Measurements from ENCODE around the gene CACHD1. TPM values are rescaled to one million over a fixed set of nuclear protein-coding genes. Genes with fewer than 3 reads are reported as not detected.

CACHD1 gene
- total RNA-seq, 1 experiment from 2014 or later: not detected

GRCh38 chr1:64469116-64469976 lies 583 bp upstream of the CACHD1 start:
- DNase-seq: no peak
- Histone ChIP-seq H3K4me1 (ENCODE audit: low read length) (no peaks in the 10 kb centered on the region), H2AFZ (ENCODE audit: low read length) (no peak overlapping the region), H4K20me1 (ENCODE audit: insufficient read depth, low read depth, low read length) (no peaks in the 10 kb centered on the region), H3K27ac (ENCODE audit: low read length) (no peak overlapping the region), H3K36me3 (ENCODE audit: insufficient read depth, low read length) (no peaks in the 10 kb centered on the region), H3K9me2 (replicated peaks; ENCODE audit: insufficient read depth, low read length) (no peaks in the 10 kb centered on the region), H3K9ac (ENCODE audit: low read length) (no peak overlapping the region), H3K79me2 (ENCODE audit: low read length) (no peaks in the 10 kb centered on the region), H3K4me2 (ENCODE audit: low read depth, low read length, poor library complexity, severe bottlenecking) (no peak overlapping the region), H3K9me3 (ENCODE audit: low read length) (no peaks in the 10 kb centered on the region), H3K27me3 (ENCODE audit: low read length) (no peaks in the 10 kb centered on the region), H3K4me3 (ENCODE audit: low read length) (no peak overlapping the region)

GRCh38 chr1:64470665-64471217 lies 812 bp downstream of the CACHD1 start:
- Histone ChIP-seq H3K4me3 (ENCODE audit: low read length) (no peak overlapping the region), H3K4me2 (ENCODE audit: low read depth, low read length, poor library complexity, severe bottlenecking) (no peak overlapping the region), H3K9ac (ENCODE audit: low read length) (no peak overlapping the region), H3K36me3 (ENCODE audit: insufficient read depth, low read length) (no peaks in the 10 kb centered on the region), H3K9me2 (replicated peaks; ENCODE audit: insufficient read depth, low read length) (no peaks in the 10 kb centered on the region), H3K4me1 (ENCODE audit: low read length) (no peaks in the 10 kb centered on the region), H3K27ac (ENCODE audit: low read length) (no peak overlapping the region), H3K9me3 (ENCODE audit: low read length) (no peaks in the 10 kb centered on the region), H3K79me2 (ENCODE audit: low read length) (no peaks in the 10 kb centered on the region), H2AFZ (ENCODE audit: low read length) (no peak overlapping the region), H3K27me3 (ENCODE audit: low read length) (no peaks in the 10 kb centered on the region), H4K20me1 (ENCODE audit: insufficient read depth, low read depth, low read length) (no peaks in the 10 kb centered on the region)
- no peak for DNase-seq

- Histone ChIP-seq H3K36me3 (ENCODE audit: insufficient read depth, low read length) (no peaks in the 10 kb centered on the region), H3K9me2 (replicated peaks; ENCODE audit: insufficient read depth, low read length) (no peaks in the 10 kb centered on the region), H3K79me2 (ENCODE audit: low read length) (no peaks in the 10 kb centered on the region), H3K9me3 (ENCODE audit: low read length) (no peaks in the 10 kb centered on the region), H2AFZ (ENCODE audit: low read length) (no peak overlapping the region), H3K27ac (ENCODE audit: low read length) (no peak overlapping the region), H3K27me3 (ENCODE audit: low read length) (no peaks in the 10 kb centered on the region), H3K4me1 (ENCODE audit: low read length) (no peaks in the 10 kb centered on the region), H3K4me2 (ENCODE audit: low read depth, low read length, poor library complexity, severe bottlenecking) (no peak overlapping the region), H4K20me1 (ENCODE audit: insufficient read depth, low read depth, low read length) (no peaks in the 10 kb centered on the region), H3K4me3 (ENCODE audit: low read length) (no peak overlapping the region), H3K9ac (ENCODE audit: low read length) (no peak overlapping the region)
- no peak for DNase-seq
Measured at GRCh38 chr1:64471218-64472039, 1.5 kb downstream of the CACHD1 start.

- Histone ChIP-seq H4K20me1 (ENCODE audit: insufficient read depth, low read depth, low read length) (no peaks in the 10 kb centered on the region), H3K79me2 (ENCODE audit: low read length) (no peaks in the 10 kb centered on the region), H3K27me3 (ENCODE audit: low read length) (no peaks in the 10 kb centered on the region), H3K9ac (ENCODE audit: low read length) (no peak overlapping the region), H3K4me2 (ENCODE audit: low read depth, low read length, poor library complexity, severe bottlenecking) (no peak overlapping the region), H3K9me2 (replicated peaks; ENCODE audit: insufficient read depth, low read length) (no peaks in the 10 kb centered on the region), H3K36me3 (ENCODE audit: insufficient read depth, low read length) (no peaks in the 10 kb centered on the region), H2AFZ (ENCODE audit: low read length) (no peak overlapping the region), H3K4me1 (ENCODE audit: low read length) (no peaks in the 10 kb centered on the region), H3K27ac (ENCODE audit: low read length) (no peak overlapping the region), H3K9me3 (ENCODE audit: low read length) (no peaks in the 10 kb centered on the region), H3K4me3 (ENCODE audit: low read length) (no peak overlapping the region)
- DNase-seq: no peak
Measured at GRCh38 chr1:64472040-64472376, 2.1 kb downstream of the CACHD1 start.

- H3K9me3 ChIP-seq (ENCODE audit: low read length): no peaks in the 10 kb centered on the region
- H3K27ac ChIP-seq (ENCODE audit: low read length): no peak overlapping the region
- no peaks in the 10 kb centered on the region for H3K79me2 ChIP-seq (ENCODE audit: low read length)
- DNase-seq: no peak
- H3K4me1 ChIP-seq (ENCODE audit: low read length): no peaks in the 10 kb centered on the region
- H3K9ac ChIP-seq (ENCODE audit: low read length): no peak overlapping the region
- H3K27me3 ChIP-seq (ENCODE audit: low read length): no peaks in the 10 kb centered on the region
- no peaks in the 10 kb centered on the region for H4K20me1 ChIP-seq (ENCODE audit: insufficient read depth, low read depth, low read length)
- H3K4me2 ChIP-seq (ENCODE audit: low read depth, low read length, poor library complexity, severe bottlenecking): no peak overlapping the region
- H2AFZ ChIP-seq (ENCODE audit: low read length): no peak overlapping the region
- no peaks in the 10 kb centered on the region for H3K36me3 ChIP-seq (ENCODE audit: insufficient read depth, low read length)
- H3K4me3 ChIP-seq (ENCODE audit: low read length): no peak overlapping the region
- H3K9me2 ChIP-seq (replicated peaks; ENCODE audit: insufficient read depth, low read length): no peaks in the 10 kb centered on the region
Measured at GRCh38 chr1:64472805-64473204, 2.9 kb downstream of the CACHD1 start.

GRCh38 chr1:64473367-64473766 lies 3.4 kb downstream of the CACHD1 start:
- DNase-seq: no peak
- H3K27me3 ChIP-seq (ENCODE audit: low read length): no peaks in the 10 kb centered on the region
- no peak overlapping the region for H3K4me3 ChIP-seq (ENCODE audit: low read length)
- no peak overlapping the region for H3K9ac ChIP-seq (ENCODE audit: low read length)
- no peak overlapping the region for H3K27ac ChIP-seq (ENCODE audit: low read length)
- no peaks in the 10 kb centered on the region for H3K4me1 ChIP-seq (ENCODE audit: low read length)
- H3K36me3 ChIP-seq (ENCODE audit: insufficient read depth, low read length): no peaks in the 10 kb centered on the region
- no peaks in the 10 kb centered on the region for H3K9me2 ChIP-seq (replicated peaks; ENCODE audit: insufficient read depth, low read length)
- no peaks in the 10 kb centered on the region for H4K20me1 ChIP-seq (ENCODE audit: insufficient read depth, low read depth, low read length)
- no peak overlapping the region for H2AFZ ChIP-seq (ENCODE audit: low read length)
- H3K4me2 ChIP-seq (ENCODE audit: low read depth, low read length, poor library complexity, severe bottlenecking): no peak overlapping the region
- H3K9me3 ChIP-seq (ENCODE audit: low read length): no peaks in the 10 kb centered on the region
- no peaks in the 10 kb centered on the region for H3K79me2 ChIP-seq (ENCODE audit: low read length)

GRCh38 chr1:64474133-64474532 lies 4.2 kb downstream of the CACHD1 start:
- H3K9me3 ChIP-seq (ENCODE audit: low read length): no peaks in the 10 kb centered on the region
- no peaks in the 10 kb centered on the region for H3K9me2 ChIP-seq (replicated peaks; ENCODE audit: insufficient read depth, low read length)
- H3K9ac ChIP-seq (ENCODE audit: low read length): no peak overlapping the region
- H3K4me2 ChIP-seq (ENCODE audit: low read depth, low read length, poor library complexity, severe bottlenecking): no peak overlapping the region
- DNase-seq: no peak
- H3K79me2 ChIP-seq (ENCODE audit: low read length): no peaks in the 10 kb centered on the region
- H3K27me3 ChIP-seq (ENCODE audit: low read length): no peaks in the 10 kb centered on the region
- H4K20me1 ChIP-seq (ENCODE audit: insufficient read depth, low read depth, low read length): no peaks in the 10 kb centered on the region
- no peak overlapping the region for H2AFZ ChIP-seq (ENCODE audit: low read length)
- H3K36me3 ChIP-seq (ENCODE audit: insufficient read depth, low read length): no peaks in the 10 kb centered on the region
- H3K27ac ChIP-seq (ENCODE audit: low read length): no peak overlapping the region
- no peak overlapping the region for H3K4me3 ChIP-seq (ENCODE audit: low read length)
- H3K4me1 ChIP-seq (ENCODE audit: low read length): no peaks in the 10 kb centered on the region

GRCh38 chr1:64474665-64475439 lies 4.9 kb downstream of the CACHD1 start:
- H3K4me3 ChIP-seq (ENCODE audit: low read length): no peak overlapping the region
- no peaks in the 10 kb centered on the region for H4K20me1 ChIP-seq (ENCODE audit: insufficient read depth, low read depth, low read length)
- no peak overlapping the region for H2AFZ ChIP-seq (ENCODE audit: low read length)
- no peaks in the 10 kb centered on the region for H3K36me3 ChIP-seq (ENCODE audit: insufficient read depth, low read length)
- H3K9me2 ChIP-seq (replicated peaks; ENCODE audit: insufficient read depth, low read length): no peaks in the 10 kb centered on the region
- H3K27me3 ChIP-seq (ENCODE audit: low read length): no peaks in the 10 kb centered on the region
- DNase-seq: no peak
- H3K4me2 ChIP-seq (ENCODE audit: low read depth, low read length, poor library complexity, severe bottlenecking): no peak overlapping the region
- no peak overlapping the region for H3K27ac ChIP-seq (ENCODE audit: low read length)
- no peaks in the 10 kb centered on the region for H3K79me2 ChIP-seq (ENCODE audit: low read length)
- H3K9ac ChIP-seq (ENCODE audit: low read length): no peak overlapping the region
- H3K9me3 ChIP-seq (ENCODE audit: low read length): no peaks in the 10 kb centered on the region
- H3K4me1 ChIP-seq (ENCODE audit: low read length): no peaks in the 10 kb centered on the region

Measured in Karpas-422 (cell line).